ENCODE results near the gene SLC4A1AP.

DNA sequence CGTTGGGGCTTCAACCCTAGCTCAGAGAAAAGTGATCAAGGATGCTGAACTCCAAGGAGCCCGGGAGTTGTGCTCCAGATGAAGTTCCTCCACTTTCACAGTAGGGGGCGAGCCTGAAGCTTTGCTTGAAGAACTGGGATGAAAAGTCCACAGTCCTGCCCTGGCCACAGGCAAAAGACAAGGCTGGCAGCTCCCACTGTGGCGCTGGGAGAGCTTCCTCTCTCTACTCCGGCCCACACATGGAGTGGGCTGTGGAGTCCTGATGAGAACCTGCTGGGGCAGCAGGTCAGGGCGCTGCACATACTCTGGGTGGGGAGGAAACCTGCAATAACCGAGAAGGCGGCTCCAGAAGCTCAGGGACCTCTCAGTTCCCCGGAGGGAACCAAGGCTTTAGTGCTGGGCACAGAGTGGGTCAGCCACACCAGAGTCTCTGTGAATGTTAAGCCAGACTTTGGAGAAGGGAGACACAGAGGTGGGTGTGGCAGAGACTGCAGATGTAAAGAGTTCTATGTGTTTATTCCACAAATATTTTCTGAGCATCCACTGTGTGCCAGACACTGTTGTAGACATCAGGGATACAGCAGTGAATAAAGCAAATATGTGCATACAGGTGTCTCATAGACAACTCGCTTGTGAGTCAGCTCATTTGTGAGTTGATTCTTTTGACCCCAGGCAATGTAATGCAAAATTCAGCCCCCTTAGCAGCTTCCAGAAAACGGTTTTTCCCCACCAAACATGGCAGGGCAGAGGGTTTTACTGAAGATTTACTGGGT is 59.9 kb downstream of the SLC4A1AP start:
- TF ChIP-seq TEAD4 (IDR thresholded peaks at IDR 0.05; ENCODE audit: borderline replicate concordance, insufficient read depth), result no peak
- TF ChIP-seq GATA2 (CRISPR knock-in tag; IDR thresholded peaks at IDR 0.05), result no peak
- peak; percentile 84 for TF ChIP-seq CTCF (IDR thresholded peaks at IDR 0.05)
- no peak for TF ChIP-seq POLR2AphosphoS5 (IDR thresholded peaks at IDR 0.05; ENCODE audit: low read depth, low read length)
- TF ChIP-seq SIN3A (IDR thresholded peaks at IDR 0.05; ENCODE audit: borderline replicate concordance, low read depth, low read length), result no peak

All from SK-N-SH (cell line).